CD4-positive, alpha-beta T cell (primary cell): ENCODE measurements around the gene DNER. TPM values are rescaled to one million over a fixed set of nuclear protein-coding genes. Genes with fewer than 3 reads are reported as not detected.

Source experiments
- ATAC-seq: fragments of 200-7000 bp; cut with Tn5 transposase; one replicate; pipeline ENCODE4 v1.10.0; 2022; ENCODE audit warnings: mild to moderate bottlenecking; ENCODE audit not compliant: poor library complexity
- CTCF ChIA-PET: fragments of 350-600 bp; sonication (Branson Sonifier 250); formaldehyde crosslinking; loops from one replicate; lab custom pipeline; 2021; ENCODE audit warnings: antibody characterized with exemption, inconsistent platforms; lab: Charles Lee
- POLR2A ChIA-PET: fragments of 350-600 bp; sonication (Branson Sonifier 250); formaldehyde crosslinking; loops from one replicate; lab custom pipeline; 2021; ENCODE audit warnings: antibody characterized with exemption, inconsistent platforms; lab: Charles Lee
- DNase-seq, 14 experiments: peaks; one replicate each; pipeline ENCODE4 v3.0.0-alpha.2; 2013 to 2020; ENCODE audit warnings: mixed read lengths in 2 of 14
- H3K27ac ChIP-seq, 2 donors: one replicate each; pipeline versions ENCODE4 v1.5.1 to v1.7.0; 2013; ENCODE audit warnings: low read length in 2 of 2, low read depth in 1 of 2, mild to moderate bottlenecking in 1 of 2
- H3K27me3 ChIP-seq, 2 experiments: 1 replicate in 1 of 2; 2 replicates in 1 of 2; pipeline versions ENCODE4 v1.6.1 to v1.7.0; 2013; ENCODE audit warnings: low read length in 2 of 2, control low read depth in 1 of 2, mild to moderate bottlenecking in 1 of 2, moderate library complexity in 1 of 2; ENCODE audit not compliant: insufficient read depth in 2 of 2, control insufficient read depth in 1 of 2
- H3K36me3 ChIP-seq: one replicate; pipeline ENCODE4 v1.6.1; 2013; ENCODE audit warnings: low read length, control low read depth; ENCODE audit not compliant: insufficient read depth
- H3K4me1 ChIP-seq: one replicate; pipeline ENCODE4 v1.6.1; 2013; ENCODE audit warnings: low read length, control low read depth; ENCODE audit not compliant: insufficient read depth
- H3K4me3 ChIP-seq: one replicate; pipeline ENCODE4 v1.5.1; 2013; ENCODE audit warnings: mild to moderate bottlenecking, low read length, moderate library complexity
- H3K9me3 ChIP-seq, 2 experiments: 1 replicate in 1 of 2; 2 replicates in 1 of 2; pipeline versions ENCODE4 v1.6.1 to v1.7.0; 2013; ENCODE audit warnings: low read length in 2 of 2, mild to moderate bottlenecking in 2 of 2, control low read depth in 1 of 2, moderate library complexity in 1 of 2; ENCODE audit not compliant: control insufficient read depth in 1 of 2, insufficient read depth in 1 of 2
- H3K27ac Mint-ChIP-seq: one replicate; pipeline ENCODE4 v1.8.0; 2020; ENCODE audit warnings: mixed read lengths
- H3K27me3 Mint-ChIP-seq: one replicate; pipeline ENCODE4 v1.8.0; 2021; ENCODE audit warnings: mixed read lengths
- H3K36me3 Mint-ChIP-seq: one replicate; pipeline ENCODE4 v1.8.0; 2021; ENCODE audit warnings: low read depth, mixed read lengths
- H3K4me1 Mint-ChIP-seq: one replicate; pipeline ENCODE4 v1.8.0; 2021; ENCODE audit warnings: low read depth, mixed read lengths
- H3K4me3 Mint-ChIP-seq: one replicate; pipeline ENCODE4 v1.8.0; 2020; ENCODE audit warnings: mild to moderate bottlenecking, mixed read lengths
- H3K9me3 Mint-ChIP-seq: one replicate; pipeline ENCODE4 v1.8.0; 2020; ENCODE audit warnings: mixed read lengths
- intact Hi-C, 2 experiments: fragments of 100-400 bp; cut with DNase I in 1 of 2; cut with micrococcal nuclease in 1 of 2; formaldehyde crosslinking; loops; one replicate each; pipeline versions ENCODE4 v1.15.1 to v1.9.0; 2023 to 2025; cut with DNase I, micrococcal nuclease
- total RNA-seq, 174 experiments: library from RNA in 2 of 174; stranded (reverse) in 2 of 174; gene quantifications; one replicate each; pipeline ENCODE4 v1.2.3 and lab custom pipeline; 2021 to 2026
- TF ChIP-seq, protein P1 (sequence below): fragments of 200-600 bp; IDR thresholded peaks from one replicate; pipeline ENCODE4 v1.8.0; 2022; ENCODE audit warnings: antibody characterized with exemption, mild to moderate bottlenecking

Gene DNER
- total RNA-seq, 2 experiments from 2014 or later = not detected

- no peak overlapping the region for H3K4me3 ChIP-seq
- no peaks in the 10 kb centered on the region for H3K27me3 ChIP-seq
- no peaks in the 10 kb centered on the region for H3K36me3 Mint-ChIP-seq
- no peaks in the 10 kb centered on the region for H3K9me3 Mint-ChIP-seq
- no peaks in the 10 kb centered on the region for H3K9me3 ChIP-seq
- peaks cover 47% of the 10 kb centered on the region for H3K27me3 Mint-ChIP-seq
- no peak overlapping the region for H3K4me3 Mint-ChIP-seq
- no peaks in the 10 kb centered on the region for H3K4me1 Mint-ChIP-seq
- H3K4me1 ChIP-seq = no peaks in the 10 kb centered on the region
- POLR2A ChIA-PET = no interaction called here
- CTCF ChIA-PET = no interaction called here
- DNase-seq = no peak
- no peak overlapping the region for H3K27ac Mint-ChIP-seq
- intact Hi-C loops = no loop called here
- no peak overlapping the region for H3K27ac ChIP-seq
- H3K36me3 ChIP-seq = no peaks in the 10 kb centered on the region
- ATAC-seq = no peak
- TF ChIP-seq, protein P1, sequence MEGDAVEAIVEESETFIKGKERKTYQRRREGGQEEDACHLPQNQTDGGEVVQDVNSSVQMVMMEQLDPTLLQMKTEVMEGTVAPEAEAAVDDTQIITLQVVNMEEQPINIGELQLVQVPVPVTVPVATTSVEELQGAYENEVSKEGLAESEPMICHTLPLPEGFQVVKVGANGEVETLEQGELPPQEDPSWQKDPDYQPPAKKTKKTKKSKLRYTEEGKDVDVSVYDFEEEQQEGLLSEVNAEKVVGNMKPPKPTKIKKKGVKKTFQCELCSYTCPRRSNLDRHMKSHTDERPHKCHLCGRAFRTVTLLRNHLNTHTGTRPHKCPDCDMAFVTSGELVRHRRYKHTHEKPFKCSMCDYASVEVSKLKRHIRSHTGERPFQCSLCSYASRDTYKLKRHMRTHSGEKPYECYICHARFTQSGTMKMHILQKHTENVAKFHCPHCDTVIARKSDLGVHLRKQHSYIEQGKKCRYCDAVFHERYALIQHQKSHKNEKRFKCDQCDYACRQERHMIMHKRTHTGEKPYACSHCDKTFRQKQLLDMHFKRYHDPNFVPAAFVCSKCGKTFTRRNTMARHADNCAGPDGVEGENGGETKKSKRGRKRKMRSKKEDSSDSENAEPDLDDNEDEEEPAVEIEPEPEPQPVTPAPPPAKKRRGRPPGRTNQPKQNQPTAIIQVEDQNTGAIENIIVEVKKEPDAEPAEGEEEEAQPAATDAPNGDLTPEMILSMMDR = no peak
Measured at GRCh38 chr2:229658004-229658403, 56.4 kb downstream of the DNER start.

DNA sequence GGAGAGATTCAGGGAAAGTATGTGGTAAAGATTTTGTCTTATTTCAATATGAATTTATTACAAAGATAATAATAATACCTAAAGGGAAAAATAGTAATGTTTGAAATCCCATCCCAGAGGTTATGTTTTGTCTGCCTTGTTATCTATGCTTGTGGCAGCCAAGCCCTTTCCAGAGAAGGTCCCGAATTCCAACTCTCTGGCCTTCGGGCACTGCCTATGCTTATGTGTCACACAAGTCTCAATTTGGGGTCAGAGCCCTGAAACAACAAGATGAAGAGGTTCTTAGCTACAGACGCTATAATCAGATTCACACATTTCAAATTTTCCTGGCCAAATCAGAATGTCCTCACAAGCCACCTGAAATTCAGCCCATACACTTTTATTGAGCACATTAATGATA is 59.9 kb downstream of the DNER start:
- Mint-ChIP-seq H3K27ac (no peak overlapping the region), H3K36me3 (no peaks in the 10 kb centered on the region), H3K27me3 (peaks cover 47% of the 10 kb centered on the region), H3K9me3 (no peaks in the 10 kb centered on the region), H3K4me3 (no peak overlapping the region), H3K4me1 (no peaks in the 10 kb centered on the region)
- TF ChIP-seq, protein P1 = no peak
- H3K9me3 ChIP-seq = no peaks in the 10 kb centered on the region
- no peak for DNase-seq
- H3K4me3 ChIP-seq = no peak overlapping the region
- intact Hi-C loops = no loop called here
- peaks cover 0 to 8% of the 10 kb centered on the region in 2 experiments for H3K27me3 ChIP-seq
- ChIA-PET CTCF (no interaction called here), POLR2A (no interaction called here)
- no peak overlapping the region for H3K27ac ChIP-seq
- H3K36me3 ChIP-seq = no peaks in the 10 kb centered on the region
- ATAC-seq = no peak
- no peaks in the 10 kb centered on the region for H3K4me1 ChIP-seq

DNA sequence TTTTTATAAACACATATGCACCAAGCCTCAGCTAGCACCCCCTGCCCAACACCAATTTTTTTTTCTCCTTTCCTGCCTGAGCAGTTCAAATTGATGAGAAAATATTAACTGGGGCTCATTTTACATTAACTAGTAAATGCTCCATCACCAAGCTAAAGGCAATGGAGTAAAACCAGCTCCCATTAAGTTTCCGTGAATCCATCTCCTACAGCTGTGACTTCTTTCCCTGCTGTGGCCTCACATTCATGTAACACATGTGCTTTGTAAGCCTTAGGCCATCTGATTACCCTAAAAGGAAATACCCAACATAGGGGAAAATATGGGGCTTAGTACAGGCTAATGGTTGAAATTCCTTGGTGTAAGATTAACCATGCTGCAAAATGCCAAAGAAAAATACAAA is 60.8 kb downstream of the DNER start:
- H3K27ac Mint-ChIP-seq = no peak overlapping the region
- no peak overlapping the region for H3K4me3 Mint-ChIP-seq
- Histone ChIP-seq H3K4me1 (no peaks in the 10 kb centered on the region), H3K4me3 (no peak overlapping the region), H3K9me3 (no peaks in the 10 kb centered on the region), H3K27me3 (peaks cover 0 to 8% of the 10 kb centered on the region in 2 experiments), H3K36me3 (no peaks in the 10 kb centered on the region), H3K27ac (no peak overlapping the region)
- no peaks in the 10 kb centered on the region for H3K9me3 Mint-ChIP-seq
- TF ChIP-seq, protein P1 = no peak
- CTCF ChIA-PET = no interaction called here
- ATAC-seq = no peak
- no peaks in the 10 kb centered on the region for H3K36me3 Mint-ChIP-seq
- H3K4me1 Mint-ChIP-seq = no peaks in the 10 kb centered on the region
- H3K27me3 Mint-ChIP-seq = peaks cover 47% of the 10 kb centered on the region
- POLR2A ChIA-PET = no interaction called here
- intact Hi-C loops = no loop called here
- DNase-seq = no peak
